Hepatocyte (in vitro differentiated cells): ENCODE results near the gene TNK2. TPM values are rescaled to one million over a fixed set of nuclear protein-coding genes. Genes with fewer than 3 reads are reported as not detected.

Source experiments
- DNase-seq: peaks from one replicate; pipeline ENCODE4 v3.0.0-alpha.2; 2016; ENCODE audit warnings: low spot score
- H2AFZ ChIP-seq: fragments of 200-600 bp; sonication (generic); 2 replicates; pipeline ENCODE4 v1.6.0; 2016; ENCODE audit warnings: antibody characterized with exemption, mild to moderate bottlenecking
- H3K27ac ChIP-seq: fragments of 200-600 bp; sonication (generic); 2 replicates; pipeline ENCODE4 v1.5.1; 2016; ENCODE audit warnings: mild to moderate bottlenecking
- H3K27me3 ChIP-seq: fragments of 200-600 bp; sonication (generic); 2 replicates; pipeline ENCODE4 v1.6.1; 2016
- H3K36me3 ChIP-seq: fragments of 200-600 bp; sonication (generic); replicated peaks from 2 replicates; pipeline ENCODE4 v1.5.1; 2016; ENCODE audit warnings: low read depth; ENCODE audit not compliant: insufficient read depth
- H3K4me1 ChIP-seq: fragments of 200-600 bp; sonication (generic); 2 replicates; pipeline ENCODE4 v1.5.1; 2016; ENCODE audit warnings: mild to moderate bottlenecking, moderate library complexity; ENCODE audit not compliant: insufficient read depth
- H3K4me2 ChIP-seq: fragments of 200-600 bp; sonication (generic); 2 replicates; pipeline ENCODE4 v1.6.0; 2016
- H3K4me3 ChIP-seq: fragments of 200-600 bp; sonication (generic); 2 replicates; pipeline ENCODE4 v1.5.1; 2016; ENCODE audit warnings: mild to moderate bottlenecking
- H3K79me2 ChIP-seq: fragments of 200-600 bp; sonication (generic); 2 replicates; pipeline ENCODE4 v1.6.0; 2017; ENCODE audit warnings: mild to moderate bottlenecking
- H3K9me2 ChIP-seq: fragments of 200-600 bp; sonication (generic); replicated peaks from 2 replicates; pipeline ENCODE4 v1.6.0; 2017; ENCODE audit warnings: mild to moderate bottlenecking; ENCODE audit not compliant: insufficient read depth
- H3K9me3 ChIP-seq: fragments of 200-600 bp; sonication (generic); 2 replicates; pipeline ENCODE4 v1.5.1; 2016; ENCODE audit warnings: low read depth, mild to moderate bottlenecking
- H4K20me1 ChIP-seq: fragments of 200-600 bp; sonication (generic); 2 replicates; pipeline ENCODE4 v1.6.0; 2016; ENCODE audit warnings: mild to moderate bottlenecking; ENCODE audit not compliant: insufficient read depth, poor library complexity, severe bottlenecking
- EZH2 ChIP-seq: fragments of 200-600 bp; sonication (generic); IDR thresholded peaks from 2 replicates; pipeline ENCODE4 v1.6.1; 2016; ENCODE audit warnings: antibody characterized with exemption, mild to moderate bottlenecking, borderline replicate concordance
- EZH2phosphoT487 ChIP-seq: fragments of 200-600 bp; sonication (generic); IDR thresholded peaks from one replicate; pipeline ENCODE4 v1.6.1; 2018; ENCODE audit warnings: antibody characterized with exemption, mild to moderate bottlenecking, low read depth, moderate library complexity; ENCODE audit not compliant: unreplicated experiment, severe bottlenecking
- WGBS: methylation state at CpG from one replicate; pipeline ENCODE4 v1.1.6; 2016; ENCODE audit warnings: low lambda C conversion rate; ENCODE audit errors: missing lambda C conversion rate; 5-methylcytosine and 5-hydroxymethylcytosine counted together
- polyA plus RNA-seq: library from polyadenylated mRNA; unstranded; fragments of >200 nt; fragmentation: Nextera tagmentation; extraction: Ambion mirVana; gene quantifications from 2 replicates; pipeline ENCODE4 v1.2.1, GENCODE V29; 2016
- total RNA-seq: library from RNA; depleted of rRNA; stranded (reverse); fragments of >200 nt; gene quantifications from 2 replicates; pipeline ENCODE4 v1.2.3, GENCODE V29; 2014
- TF ChIP-seq, protein P1 (sequence below): fragments of 200-600 bp; sonication (generic); IDR thresholded peaks from 2 replicates; pipeline ENCODE4 v1.5.1; 2016; ENCODE audit warnings: antibody characterized with exemption, mild to moderate bottlenecking; ENCODE audit not compliant: poor library complexity

Gene TNK2
- total and polyA plus RNA-seq, 2 experiments from 2014 or later = 5.9 to 11.6 TPM

DNA sequence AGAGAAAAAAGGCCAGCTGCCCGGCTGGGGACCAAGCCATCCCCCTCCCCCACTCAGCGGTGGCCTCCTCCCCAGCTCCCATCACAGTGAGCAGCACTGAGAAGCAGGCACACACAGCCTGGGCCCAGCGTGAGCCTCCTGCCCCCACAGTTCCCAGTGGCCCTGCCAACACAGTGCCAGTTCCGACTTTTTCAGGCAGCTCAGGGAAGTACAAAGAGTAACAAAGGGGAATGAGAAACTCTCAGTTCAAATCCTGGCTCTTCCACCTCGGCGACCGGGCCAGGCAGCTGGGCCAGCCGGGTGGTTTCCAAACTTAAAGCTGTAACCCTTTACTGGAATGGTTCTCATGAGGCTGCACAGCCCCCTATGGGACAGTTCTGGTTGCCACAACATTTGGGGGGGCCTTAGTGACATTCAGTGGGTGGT lies 18.5 kb downstream of the TNK2 start:
- Histone ChIP-seq H4K20me1 (peaks cover 7% of the 10 kb centered on the region), H3K4me1 (peaks cover 26% of the 10 kb centered on the region), H2AFZ (no peak overlapping the region), H3K79me2 (peaks cover 13% of the 10 kb centered on the region), H3K36me3 (no peaks in the 10 kb centered on the region), H3K4me2 (no peak overlapping the region), H3K27ac (no peak overlapping the region), H3K27me3 (no peaks in the 10 kb centered on the region), H3K9me3 (no peaks in the 10 kb centered on the region), H3K4me3 (no peak overlapping the region), H3K9me2 (no peaks in the 10 kb centered on the region)
- DNase-seq = no peak
- TF ChIP-seq EZH2phosphoT487 (no peak), EZH2 (no peak)
- TF ChIP-seq, protein P1, sequence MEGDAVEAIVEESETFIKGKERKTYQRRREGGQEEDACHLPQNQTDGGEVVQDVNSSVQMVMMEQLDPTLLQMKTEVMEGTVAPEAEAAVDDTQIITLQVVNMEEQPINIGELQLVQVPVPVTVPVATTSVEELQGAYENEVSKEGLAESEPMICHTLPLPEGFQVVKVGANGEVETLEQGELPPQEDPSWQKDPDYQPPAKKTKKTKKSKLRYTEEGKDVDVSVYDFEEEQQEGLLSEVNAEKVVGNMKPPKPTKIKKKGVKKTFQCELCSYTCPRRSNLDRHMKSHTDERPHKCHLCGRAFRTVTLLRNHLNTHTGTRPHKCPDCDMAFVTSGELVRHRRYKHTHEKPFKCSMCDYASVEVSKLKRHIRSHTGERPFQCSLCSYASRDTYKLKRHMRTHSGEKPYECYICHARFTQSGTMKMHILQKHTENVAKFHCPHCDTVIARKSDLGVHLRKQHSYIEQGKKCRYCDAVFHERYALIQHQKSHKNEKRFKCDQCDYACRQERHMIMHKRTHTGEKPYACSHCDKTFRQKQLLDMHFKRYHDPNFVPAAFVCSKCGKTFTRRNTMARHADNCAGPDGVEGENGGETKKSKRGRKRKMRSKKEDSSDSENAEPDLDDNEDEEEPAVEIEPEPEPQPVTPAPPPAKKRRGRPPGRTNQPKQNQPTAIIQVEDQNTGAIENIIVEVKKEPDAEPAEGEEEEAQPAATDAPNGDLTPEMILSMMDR = no peak
- 72% methylated on average over 7 of the region's 8 CpGs for WGBS

GRCh38 chr3:195888981-195889869 lies 19.1 kb downstream of the TNK2 start:
- H3K79me2 ChIP-seq = peaks cover 11% of the 10 kb centered on the region
- DNase-seq = no peak
- H2AFZ ChIP-seq = no peak overlapping the region
- peaks cover 19% of the 10 kb centered on the region for H3K4me1 ChIP-seq
- H3K9me3 ChIP-seq = no peaks in the 10 kb centered on the region
- no peak overlapping the region for H3K27ac ChIP-seq
- no peak overlapping the region for H3K4me3 ChIP-seq
- no peaks in the 10 kb centered on the region for H3K27me3 ChIP-seq
- 88% methylated on average over 26 of the region's 26 CpGs for WGBS
- no peaks in the 10 kb centered on the region for H3K9me2 ChIP-seq
- H3K4me2 ChIP-seq = no peak overlapping the region
- peaks cover 4% of the 10 kb centered on the region for H4K20me1 ChIP-seq
- H3K36me3 ChIP-seq = no peaks in the 10 kb centered on the region
- TF ChIP-seq, protein P1 = no peak
- TF ChIP-seq EZH2 (no peak), EZH2phosphoT487 (no peak)

- Histone ChIP-seq H3K36me3 (no peaks in the 10 kb centered on the region), H3K27me3 (no peaks in the 10 kb centered on the region), H3K9me3 (no peaks in the 10 kb centered on the region), H3K4me1 (peaks cover 14% of the 10 kb centered on the region), H3K27ac (no peak overlapping the region), H3K4me2 (no peak overlapping the region), H3K4me3 (no peak overlapping the region), H3K79me2 (peaks cover 3% of the 10 kb centered on the region), H3K9me2 (no peaks in the 10 kb centered on the region), H2AFZ (no peak overlapping the region), H4K20me1 (peaks cover 3% of the 10 kb centered on the region)
- WGBS = 88% methylated on average over 18 of the region's 18 CpGs
- TF ChIP-seq, protein P1 = no peak
- TF ChIP-seq EZH2 = no peak
- no peak for TF ChIP-seq EZH2phosphoT487
- DNase-seq = no peak
Observed at GRCh38 chr3:195888311-195888761, 20.0 kb downstream of the TNK2 start.
